HepG2 (cell line): ENCODE results near the gene SCARB2. TPM values are rescaled to one million over a fixed set of nuclear protein-coding genes. Genes with fewer than 3 reads are reported as not detected.

Experiments
- BRF2 ChIP-seq: sonication (generic); formaldehyde crosslinking; IDR thresholded peaks from 2 replicates; pipeline ENCODE4 v1.8.1; 2022; ENCODE audit warnings: mild to moderate bottlenecking, missing genetic modification reagents
- CCDC6 ChIP-seq: sonication (generic); formaldehyde crosslinking; IDR thresholded peaks from 2 replicates; pipeline ENCODE4 v1.8.1; 2022; ENCODE audit warnings: mild to moderate bottlenecking, missing genetic modification reagents, moderate library complexity
- ETV6 ChIP-seq: sonication (generic); formaldehyde crosslinking; conservative IDR thresholded peaks from 2 replicates; pipeline ENCODE4 v1.4.0; 2020; ENCODE audit warnings: missing genetic modification reagents
- KDM1A ChIP-seq: IDR thresholded peaks from 2 replicates; pipeline ENCODE4 v1.6.1; 2016; ENCODE audit warnings: missing compliant biosample characterization
- MAF1 ChIP-seq: sonication (generic); formaldehyde crosslinking; IDR thresholded peaks from 2 replicates; pipeline ENCODE4 v1.5.0; 2020; ENCODE audit warnings: missing genetic modification reagents, borderline replicate concordance
- MEF2D ChIP-seq: sonication (generic); formaldehyde crosslinking; IDR thresholded peaks from 2 replicates; pipeline ENCODE4 v1.5.1; 2020; ENCODE audit warnings: mild to moderate bottlenecking, missing genetic modification reagents
- MTA1 ChIP-seq: sonication (generic); formaldehyde crosslinking; IDR thresholded peaks from 2 replicates; pipeline ENCODE4 v1.4.0; 2020; ENCODE audit warnings: missing genetic modification reagents, mild to moderate bottlenecking, borderline replicate concordance
- MXI1 ChIP-seq: IDR thresholded peaks from 3 replicates; pipeline ENCODE4 v1.6.1; 2012; ENCODE audit warnings: low read depth, low read length, inconsistent platforms, borderline replicate concordance
- REL ChIP-seq: sonication (generic); formaldehyde crosslinking; conservative IDR thresholded peaks from 2 replicates; pipeline ENCODE4 v1.8.0; 2022; ENCODE audit warnings: mild to moderate bottlenecking, missing genetic modification reagents, moderate library complexity
- SIN3A ChIP-seq: IDR thresholded peaks from 2 replicates; pipeline ENCODE4 v1.6.1; 2011; ENCODE audit warnings: low read depth, mild to moderate bottlenecking, control low read depth, low read length, borderline replicate concordance
- SMAD3 ChIP-seq: sonication (generic); formaldehyde crosslinking; IDR thresholded peaks from 2 replicates; pipeline ENCODE4 v1.4.0; 2020; ENCODE audit warnings: missing genetic modification reagents
- TCF7L2 ChIP-seq: IDR thresholded peaks from 2 replicates; pipeline ENCODE4 v1.6.1; 2011; ENCODE audit warnings: mild to moderate bottlenecking, low read depth, low read length, moderate library complexity
- THAP11 ChIP-seq: IDR thresholded peaks from 2 replicates; pipeline ENCODE4 v1.6.1; 2016; ENCODE audit warnings: missing biosample characterization, missing genetic modification reagents
- TMF1 ChIP-seq: sonication (generic); formaldehyde crosslinking; IDR thresholded peaks from 2 replicates; pipeline ENCODE4 v1.8.1; 2022; ENCODE audit warnings: low read depth, missing genetic modification reagents
- U2AF1 ChIP-seq: fragments of 200-400 bp; formaldehyde crosslinking; optimal IDR thresholded peaks from 2 replicates; pipeline ENCODE3; 2017; ENCODE audit warnings: mild to moderate bottlenecking, low read depth, low read length
- ZFP82 ChIP-seq: sonication (generic); formaldehyde crosslinking; IDR thresholded peaks from 2 replicates; pipeline ENCODE4 v1.5.1; 2020; ENCODE audit warnings: mild to moderate bottlenecking, missing genetic modification reagents, borderline replicate concordance
- ZFYVE20 ChIP-seq: sonication (generic); formaldehyde crosslinking; IDR thresholded peaks from 2 replicates; pipeline ENCODE4 v1.8.0; 2023; ENCODE audit warnings: low read depth, mild to moderate bottlenecking, moderate library complexity, missing genetic modification reagents, borderline replicate concordance
- ZNF143 ChIP-seq: sonication (generic); formaldehyde crosslinking; IDR thresholded peaks from 2 replicates; pipeline ENCODE4 v1.4.0; 2020; ENCODE audit warnings: missing genetic modification reagents
- ZNF17 ChIP-seq: sonication (generic); formaldehyde crosslinking; IDR thresholded peaks from 2 replicates; pipeline ENCODE4 v1.5.0; 2020; ENCODE audit warnings: mild to moderate bottlenecking, missing genetic modification reagents
- ZNF30 ChIP-seq: sonication (generic); formaldehyde crosslinking; IDR thresholded peaks from 2 replicates; pipeline ENCODE4 v1.5.0; 2020; ENCODE audit warnings: mild to moderate bottlenecking, missing genetic modification reagents
- ZNF367 ChIP-seq: sonication (generic); formaldehyde crosslinking; IDR thresholded peaks from 2 replicates; pipeline ENCODE4 v1.4.0; 2020; ENCODE audit warnings: missing genetic modification reagents, borderline replicate concordance
- ZNF501 ChIP-seq: sonication (generic); formaldehyde crosslinking; IDR thresholded peaks from 2 replicates; pipeline ENCODE4 v1.5.1; 2020; ENCODE audit warnings: mild to moderate bottlenecking, moderate library complexity, missing genetic modification reagents
- ZNF652 ChIP-seq: IDR thresholded peaks from 2 replicates; pipeline ENCODE4 v1.6.1; 2016; ENCODE audit warnings: low read depth, borderline replicate concordance
- polyA plus RNA-seq, 8 experiments: library from polyadenylated mRNA; depleted of rRNA in 3 of 8; stranded (reverse) in 7 of 8; unstranded in 1 of 8; fragments of >200 nt; fragmentation: Illumina TruSeq in 4 of 8; extraction: Trizol in 4 of 8; gene quantifications; 2 replicates each; pipeline versions ENCODE4 v1.2.1 to v1.2.3, GENCODE V29; 2011 to 2016; ENCODE audit warnings: low read depth in 4 of 8, missing spikeins in 1 of 8, mixed read lengths in 1 of 8; ENCODE audit not compliant: insufficient read depth in 1 of 8
- total RNA-seq, 5 experiments: library from RNA; depleted of rRNA; stranded (reverse); fragments of >200 nt; fragmentation: Illumina TruSeq; extraction: Trizol; gene quantifications; 2 replicates each; pipeline ENCODE4 v1.2.3, GENCODE V29; 2016; ENCODE audit warnings: low read depth in 1 of 5
- TF ChIP-seq, protein P1 (sequence below): sonication (generic); formaldehyde crosslinking; IDR thresholded peaks from 2 replicates; pipeline ENCODE4 v1.8.0; 2022; ENCODE audit warnings: low read depth, missing genetic modification reagents
- TF ChIP-seq, protein P2 (sequence below): sonication (generic); formaldehyde crosslinking; IDR thresholded peaks from 2 replicates; pipeline ENCODE4 v1.4.0; 2020; ENCODE audit warnings: mild to moderate bottlenecking, missing genetic modification reagents
- TF ChIP-seq, protein P3 (sequence below): sonication (generic); formaldehyde crosslinking; IDR thresholded peaks from 2 replicates; pipeline ENCODE4 v1.8.0; 2022; ENCODE audit warnings: mild to moderate bottlenecking, missing genetic modification reagents

Gene SCARB2
- total and polyA plus RNA-seq, 2 of the 13 experiments (the other 11 are each of a cell fraction or from before 2014, with no cell fraction given): 40.6 to 43.4 TPM

GRCh38 chr4:76213415-76214176, at the start of gene SCARB2 (continued):
- TF ChIP-seq ZNF17 (CRISPR knock-in tag): no peak
- TF ChIP-seq SMAD3 (CRISPR knock-in tag): no peak
- no peak for TF ChIP-seq KDM1A (CRISPR knock-in tag)
- TF ChIP-seq, protein P1, sequence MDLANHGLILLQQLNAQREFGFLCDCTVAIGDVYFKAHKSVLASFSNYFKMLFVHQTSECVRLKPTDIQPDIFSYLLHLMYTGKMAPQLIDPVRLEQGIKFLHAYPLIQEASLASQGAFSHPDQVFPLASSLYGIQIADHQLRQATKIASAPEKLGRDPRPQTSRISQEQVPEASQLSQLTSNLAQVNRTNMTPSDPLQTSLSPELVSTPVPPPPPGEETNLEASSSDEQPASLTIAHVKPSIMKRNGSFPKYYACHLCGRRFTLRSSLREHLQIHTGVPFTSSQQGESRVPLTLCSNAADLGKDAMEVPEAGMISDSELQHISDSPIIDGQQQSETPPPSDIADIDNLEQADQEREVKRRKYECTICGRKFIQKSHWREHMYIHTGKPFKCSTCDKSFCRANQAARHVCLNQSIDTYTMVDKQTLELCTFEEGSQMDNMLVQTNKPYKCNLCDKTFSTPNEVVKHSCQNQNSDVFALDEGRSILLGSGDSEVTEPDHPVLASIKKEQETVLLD (CRISPR knock-in tag): peak; percentile 94
- no peak for TF ChIP-seq ZNF501 (CRISPR knock-in tag)
- TF ChIP-seq ETV6 (CRISPR knock-in tag): no peak; the same call in none of the 2 replicates
- 0 out of 2 replicates have a peak, but pooled peaks have one; percentile 36 for TF ChIP-seq REL (CRISPR knock-in tag)
- 0 out of 2 replicates have a peak, but pooled peaks have one; percentile 64 for TF ChIP-seq ZFP82 (CRISPR knock-in tag)
- no peak for TF ChIP-seq ZNF652 (CRISPR knock-in tag)
- peak; percentile 82 for TF ChIP-seq CCDC6 (CRISPR knock-in tag)
- TF ChIP-seq ZNF30 (CRISPR knock-in tag): no peak
- TF ChIP-seq BRF2 (CRISPR knock-in tag): peak; percentile 71; the same call in 1 of the 2 replicates
- TF ChIP-seq ZNF367 (CRISPR knock-in tag): no peak
- TF ChIP-seq MEF2D: 0 out of 2 replicates have a peak, but pooled peaks have one; percentile 60
- no peak for TF ChIP-seq ZFYVE20
- TF ChIP-seq TMF1 (CRISPR knock-in tag): peak; percentile 84
- TF ChIP-seq ZNF143 (CRISPR knock-in tag): no peak; the same call in 1 of the 2 replicates
- peak; percentile 62; the same call in 1 of the 3 replicates for TF ChIP-seq MXI1
- TF ChIP-seq MAF1: no peak
- TF ChIP-seq TCF7L2: no peak
- no peak for TF ChIP-seq SIN3A
- TF ChIP-seq MTA1: no peak; the same call in 1 of the 2 replicates
- peak; percentile 61; the same call in 1 of the 2 replicates for TF ChIP-seq THAP11 (CRISPR knock-in tag)
- TF ChIP-seq, protein P2, sequence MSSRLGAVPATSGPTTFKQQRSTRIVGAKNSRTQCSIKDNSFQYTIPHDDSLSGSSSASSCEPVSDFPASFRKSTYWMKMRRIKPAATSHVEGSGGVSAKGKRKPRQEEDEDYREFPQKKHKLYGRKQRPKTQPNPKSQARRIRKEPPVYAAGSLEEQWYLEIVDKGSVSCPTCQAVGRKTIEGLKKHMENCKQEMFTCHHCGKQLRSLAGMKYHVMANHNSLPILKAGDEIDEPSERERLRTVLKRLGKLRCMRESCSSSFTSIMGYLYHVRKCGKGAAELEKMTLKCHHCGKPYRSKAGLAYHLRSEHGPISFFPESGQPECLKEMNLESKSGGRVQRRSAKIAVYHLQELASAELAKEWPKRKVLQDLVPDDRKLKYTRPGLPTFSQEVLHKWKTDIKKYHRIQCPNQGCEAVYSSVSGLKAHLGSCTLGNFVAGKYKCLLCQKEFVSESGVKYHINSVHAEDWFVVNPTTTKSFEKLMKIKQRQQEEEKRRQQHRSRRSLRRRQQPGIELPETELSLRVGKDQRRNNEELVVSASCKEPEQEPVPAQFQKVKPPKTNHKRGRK (CRISPR knock-in tag): no peak
- TF ChIP-seq U2AF1: no peak
- TF ChIP-seq, protein P3, sequence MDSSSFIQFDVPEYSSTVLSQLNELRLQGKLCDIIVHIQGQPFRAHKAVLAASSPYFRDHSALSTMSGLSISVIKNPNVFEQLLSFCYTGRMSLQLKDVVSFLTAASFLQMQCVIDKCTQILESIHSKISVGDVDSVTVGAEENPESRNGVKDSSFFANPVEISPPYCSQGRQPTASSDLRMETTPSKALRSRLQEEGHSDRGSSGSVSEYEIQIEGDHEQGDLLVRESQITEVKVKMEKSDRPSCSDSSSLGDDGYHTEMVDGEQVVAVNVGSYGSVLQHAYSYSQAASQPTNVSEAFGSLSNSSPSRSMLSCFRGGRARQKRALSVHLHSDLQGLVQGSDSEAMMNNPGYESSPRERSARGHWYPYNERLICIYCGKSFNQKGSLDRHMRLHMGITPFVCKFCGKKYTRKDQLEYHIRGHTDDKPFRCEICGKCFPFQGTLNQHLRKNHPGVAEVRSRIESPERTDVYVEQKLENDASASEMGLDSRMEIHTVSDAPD: 0 out of 2 replicates have a peak, but pooled peaks have one; percentile 31
